GM12892 (cell line): ENCODE measurements around the gene CNIH3.

Source experiments
- POLR2A ChIP-seq: IDR thresholded peaks from 2 replicates; pipeline ENCODE4 v1.6.1; 2011; ENCODE audit warnings: low read depth, low read length, control low read depth
- POLR2AphosphoS5 ChIP-seq: IDR thresholded peaks from 2 replicates; pipeline ENCODE4 v1.6.1; 2011; ENCODE audit warnings: low read depth, low read length, control low read depth
- TAF1 ChIP-seq: IDR thresholded peaks from 2 replicates; pipeline ENCODE4 v1.6.1; 2011; ENCODE audit warnings: low read depth, mild to moderate bottlenecking, control low read depth, low read length, borderline replicate concordance

GRCh38 chr1:224711876-224712275 is 95.8 kb downstream of the CNIH3 start:
- TF ChIP-seq POLR2AphosphoS5 (no peak), POLR2A (no peak), TAF1 (no peak)
